Ectodermal cell (in vitro differentiated cells): ENCODE measurements around the gene PZP.
"Not testable (repeated sequence)": the region's sequence is repeated elsewhere in the genome, so short reads cannot be mapped to it uniquely, and the experiment has no call there.

Experiments used
- H3K27ac ChIP-seq: 2 replicates; pipeline ENCODE4 v1.7.0; 2013; ENCODE audit warnings: mild to moderate bottlenecking, low read depth, low read length; ENCODE audit not compliant: insufficient read depth, poor library complexity, severe bottlenecking
- H3K27me3 ChIP-seq: 2 replicates; pipeline ENCODE4 v1.7.0; 2013; ENCODE audit warnings: mild to moderate bottlenecking, low read length; ENCODE audit not compliant: insufficient read depth, control insufficient read depth, poor library complexity, severe bottlenecking
- H3K36me3 ChIP-seq: one replicate; pipeline ENCODE4 v1.7.0; 2013; ENCODE audit warnings: low read length; ENCODE audit not compliant: control insufficient read depth, insufficient read depth
- H3K4me1 ChIP-seq: one replicate; pipeline ENCODE4 v1.7.0; 2013; ENCODE audit warnings: low read length; ENCODE audit not compliant: control insufficient read depth, insufficient read depth
- H3K4me3 ChIP-seq: 2 replicates; pipeline ENCODE4 v1.7.0; 2013; ENCODE audit warnings: low read depth, low read length, control low read depth; ENCODE audit not compliant: insufficient read depth
- H3K9me3 ChIP-seq: 2 replicates; pipeline ENCODE4 v1.7.0; 2013; ENCODE audit warnings: mild to moderate bottlenecking, low read length, moderate library complexity; ENCODE audit not compliant: control insufficient read depth
- WGBS, 2 experiments: methylation state at CpG; one replicate each; pipeline ENCODE4 v1.1.7; 2013; ENCODE audit warnings: missing lambda C conversion rate in 2 of 2; 5-methylcytosine and 5-hydroxymethylcytosine counted together

Gene PZP

GRCh38 chr12:9147461-9147860 is 60.7 kb downstream of the PZP start:
- Histone ChIP-seq H3K27me3 (no peaks in the 10 kb centered on the region), H3K27ac (no peak overlapping the region), H3K4me1 (no peaks in the 10 kb centered on the region), H3K36me3 (no peaks in the 10 kb centered on the region), H3K9me3 (no peaks in the 10 kb centered on the region), H3K4me3 (no peak overlapping the region)
- WGBS, 2 experiments: 73 to 86% methylated on average over 2 of the region's 2 CpGs

- no peaks in the 10 kb centered on the region for H3K4me1 ChIP-seq
- H3K36me3 ChIP-seq: no peaks in the 10 kb centered on the region
- 90 to 91% methylated on average over 4 of the region's 4 CpGs for WGBS, 2 experiments
- H3K27ac ChIP-seq: no peak overlapping the region
- no peak overlapping the region for H3K4me3 ChIP-seq
- no peaks in the 10 kb centered on the region for H3K9me3 ChIP-seq
- H3K27me3 ChIP-seq: no peaks in the 10 kb centered on the region
Measured at GRCh38 chr12:9144730-9145106, 63.5 kb downstream of the PZP start.

- H3K36me3 ChIP-seq: no peaks in the 10 kb centered on the region
- no peak overlapping the region for H3K4me3 ChIP-seq
- H3K9me3 ChIP-seq: no peaks in the 10 kb centered on the region
- H3K27me3 ChIP-seq: no peaks in the 10 kb centered on the region
- no peaks in the 10 kb centered on the region for H3K4me1 ChIP-seq
- H3K27ac ChIP-seq: no peak overlapping the region
- WGBS, 2 experiments: 94 to 95% methylated on average over 3 of the region's 3 CpGs
Measured at GRCh38 chr12:9143929-9144729, 64.1 kb downstream of the PZP start.

- whole genome bisulfite sequencing, 2 experiments: 86 to 94% methylated on average over 2 of the region's 2 CpGs
- no peaks in the 10 kb centered on the region for H3K9me3 ChIP-seq
- H3K36me3 ChIP-seq: no peaks in the 10 kb centered on the region
- H3K4me3 ChIP-seq: no peak overlapping the region
- no peaks in the 10 kb centered on the region for H3K27me3 ChIP-seq
- H3K27ac ChIP-seq: no peak overlapping the region
- no peaks in the 10 kb centered on the region for H3K4me1 ChIP-seq
Measured at GRCh38 chr12:9143137-9143536, 65.1 kb downstream of the PZP start.

- WGBS, 2 experiments: 85 to 87% methylated on average over 2 of the region's 2 CpGs
- H3K27me3 ChIP-seq: not testable (repeated sequence)
Measured at GRCh38 chr12:9139588-9140290, 68.5 kb downstream of the PZP start.

GRCh38 chr12:9135903-9136310 is 72.3 kb downstream of the PZP start:
- H3K27ac ChIP-seq: no peak overlapping the region
- H3K27me3 ChIP-seq: no peaks in the 10 kb centered on the region
- no peak overlapping the region for H3K4me3 ChIP-seq
- 92 to 94% methylated on average over 4 to 5 of the region's 5 CpGs for WGBS, 2 experiments
- H3K9me3 ChIP-seq: no peaks in the 10 kb centered on the region
- no peaks in the 10 kb centered on the region for H3K4me1 ChIP-seq
- H3K36me3 ChIP-seq: no peaks in the 10 kb centered on the region

More at GRCh38 chr12:9139588-9140290, 68.5 kb downstream of the PZP start:
- not testable (repeated sequence) for H3K27ac ChIP-seq, H3K4me3 ChIP-seq, H3K4me1 ChIP-seq, H3K9me3 ChIP-seq, H3K36me3 ChIP-seq

GRCh38 chr12:9134981-9135628 is 73.1 kb downstream of the PZP start:
- Histone ChIP-seq H3K9me3 (no peaks in the 10 kb centered on the region), H3K27ac (no peak overlapping the region), H3K36me3 (no peaks in the 10 kb centered on the region), H3K4me3 (no peak overlapping the region), H3K27me3 (no peaks in the 10 kb centered on the region), H3K4me1 (no peaks in the 10 kb centered on the region)
- WGBS, 2 experiments: 93 to 94% methylated on average over 16 of the region's 16 CpGs

GRCh38 chr12:9133216-9133916 is 74.8 kb downstream of the PZP start:
- Histone ChIP-seq H3K36me3 (no peaks in the 10 kb centered on the region), H3K27me3 (no peaks in the 10 kb centered on the region), H3K4me3 (no peak overlapping the region), H3K4me1 (no peaks in the 10 kb centered on the region), H3K27ac (no peak overlapping the region), H3K9me3 (no peaks in the 10 kb centered on the region)
- WGBS, 2 experiments: 100% methylated on average over 1 of the region's 1 CpG; no CpG with 5 or more reads in 1 of the 2 experiments

GRCh38 chr12:9132008-9132535 is 76.1 kb downstream of the PZP start:
- Histone ChIP-seq H3K4me1 (no peaks in the 10 kb centered on the region), H3K9me3 (no peaks in the 10 kb centered on the region), H3K36me3 (no peaks in the 10 kb centered on the region), H3K4me3 (no peak overlapping the region), H3K27ac (no peak overlapping the region), H3K27me3 (no peaks in the 10 kb centered on the region)
- 88 to 91% methylated on average over 1 of the region's 1 CpG for WGBS, 2 experiments
